Measurements from ENCODE around the gene MAGI2.

The MAGI2 gene

DNA sequence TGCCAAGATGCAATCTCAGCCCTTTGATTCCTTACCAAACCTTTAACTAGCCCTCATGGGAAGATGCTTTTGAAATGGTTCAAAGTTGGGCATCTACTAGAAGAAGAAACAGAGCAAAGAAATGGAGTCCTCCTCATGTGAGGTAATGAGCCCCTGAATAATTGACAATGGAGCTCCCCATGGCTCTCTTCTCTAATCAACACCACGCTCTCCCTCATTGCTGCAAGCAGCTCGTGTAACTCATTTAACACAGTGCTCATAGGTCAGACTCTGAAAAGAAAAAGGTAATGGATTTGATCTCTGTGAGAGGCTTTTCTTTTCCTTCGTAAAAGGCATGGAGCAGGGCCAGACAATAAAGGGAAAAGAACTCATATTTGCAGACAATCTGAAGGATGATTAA lies 1342.1 kb downstream of the MAGI2 start:
- no peak for DNase-seq

DNA sequence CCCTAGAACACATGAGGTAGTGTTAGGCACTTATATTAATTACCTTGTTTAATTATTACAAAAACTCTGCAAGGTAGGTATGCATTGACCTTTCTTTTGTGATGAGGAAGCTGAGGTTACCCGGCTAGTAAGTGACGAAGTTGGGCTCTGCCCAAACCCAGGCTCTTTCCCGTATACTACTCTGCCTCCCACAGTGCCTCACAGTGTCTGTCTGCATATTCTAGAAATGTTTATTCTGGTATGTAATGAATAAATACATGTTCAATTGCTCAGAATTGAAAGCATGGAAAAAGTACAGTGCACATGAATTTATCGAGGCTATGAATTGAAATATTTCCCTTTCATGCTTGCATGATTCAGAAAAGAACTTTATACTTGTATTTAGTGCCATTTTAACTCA lies 1350.0 kb downstream of the MAGI2 start:
- no peak for DNase-seq

DNA sequence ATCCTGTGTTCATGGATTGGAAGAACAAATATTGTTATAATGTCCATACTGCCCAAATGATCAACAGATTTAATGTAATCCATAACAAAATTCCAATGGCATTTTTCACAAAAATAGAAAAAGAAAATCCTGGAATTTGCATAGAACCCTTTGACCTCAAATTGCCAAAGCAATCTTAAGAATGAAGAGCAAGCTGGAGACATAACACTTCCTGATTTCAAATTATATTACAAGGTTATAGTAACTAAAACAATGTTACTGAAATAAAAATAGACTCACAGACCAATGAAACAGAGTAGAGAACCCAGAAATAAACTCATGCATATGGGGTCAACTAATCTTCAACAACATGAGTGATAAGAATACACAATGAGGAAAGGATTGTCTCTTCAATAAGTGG lies 1352.4 kb downstream of the MAGI2 start:
- no peak for DNase-seq

DNA sequence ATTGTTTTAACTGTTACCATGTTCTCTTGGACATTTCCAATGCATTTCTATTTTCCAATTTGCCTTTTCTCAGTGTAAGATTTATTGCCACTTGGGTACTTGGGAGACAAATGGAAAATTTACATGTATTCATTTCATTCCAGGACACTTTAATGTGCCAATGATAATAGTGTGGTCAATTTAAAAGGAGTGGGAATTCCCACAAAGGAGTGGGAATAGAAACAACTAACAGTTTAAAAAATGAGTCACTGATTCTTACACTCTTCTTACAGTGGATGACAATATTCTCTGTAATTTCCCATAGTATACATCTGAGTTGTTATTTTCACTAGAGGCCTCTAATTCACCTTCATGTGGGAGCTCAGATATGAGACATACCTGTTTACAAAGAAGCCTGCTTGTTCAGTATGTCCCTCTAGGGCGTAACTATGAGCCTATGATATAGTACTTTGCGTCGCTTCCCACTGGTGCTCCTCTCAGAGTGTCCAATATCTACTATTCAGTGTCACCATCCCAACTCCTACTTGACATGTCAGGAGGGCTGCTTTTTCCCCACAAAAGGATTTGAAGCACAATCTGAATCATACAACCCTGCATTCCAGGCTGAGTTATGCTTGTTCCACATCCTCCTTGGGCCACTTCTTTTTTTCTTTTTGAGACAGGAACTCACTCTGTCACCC lies 1353.6 kb downstream of the MAGI2 start:
- no peak for DNase-seq

DNA sequence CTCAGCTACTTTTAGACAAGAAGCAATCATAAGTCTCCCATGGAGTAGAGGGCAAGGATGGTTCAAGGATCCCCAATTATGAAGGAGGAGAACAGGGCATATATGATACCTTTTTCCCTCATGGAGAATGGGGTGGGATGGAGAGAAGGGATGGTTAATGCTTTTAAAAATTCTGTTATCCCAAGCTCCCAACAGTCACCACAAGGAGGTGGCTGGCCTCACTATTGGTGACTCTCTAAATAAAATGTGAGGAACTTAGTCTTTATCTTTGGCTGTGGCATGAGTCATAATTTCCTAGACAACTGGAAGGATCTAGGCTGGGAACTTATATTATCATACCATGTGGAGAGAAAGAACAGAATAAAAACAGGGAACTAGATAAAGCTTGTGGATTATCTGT lies 1357.9 kb downstream of the MAGI2 start:
- no peak for DNase-seq

DNA sequence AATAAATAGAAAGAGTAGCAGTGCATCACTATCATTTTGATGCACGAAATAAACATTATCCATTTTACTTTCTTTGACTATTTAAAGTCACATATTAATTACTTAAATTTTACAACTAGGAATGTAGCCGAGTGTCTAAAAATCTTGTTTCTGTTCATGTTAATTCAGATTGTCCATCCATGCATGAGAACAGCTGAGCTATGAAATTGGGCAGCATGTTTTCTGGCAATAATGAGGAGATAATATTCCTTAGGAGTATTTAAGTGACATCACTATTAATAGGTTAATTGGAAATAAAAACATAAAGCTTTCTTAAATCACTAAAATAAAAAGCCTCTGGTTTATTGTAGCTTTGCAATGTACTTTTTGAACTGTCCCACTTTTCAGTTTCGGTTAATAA lies 1361.1 kb downstream of the MAGI2 start:
- DNase-seq, result no peak

DNA sequence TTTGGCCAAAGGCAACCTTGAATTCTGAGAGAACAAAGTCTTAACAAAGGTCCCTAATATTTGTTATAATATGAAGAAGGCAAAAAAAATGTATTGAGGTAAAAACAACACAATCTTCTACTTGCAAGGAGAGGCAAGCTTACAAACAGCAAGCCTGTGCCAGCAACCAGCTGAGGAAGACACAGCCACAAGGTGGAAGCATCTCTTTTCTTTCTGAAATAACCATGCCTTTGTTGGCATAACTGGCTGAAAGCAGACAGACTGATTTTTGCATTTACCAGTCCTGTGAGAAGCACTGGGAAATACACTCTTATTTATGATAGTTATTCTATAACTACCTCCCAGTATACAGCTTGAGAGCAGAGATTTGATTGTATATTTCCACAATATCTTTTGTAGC lies 1362.9 kb downstream of the MAGI2 start:
- DNase-seq, result no peak

DNA sequence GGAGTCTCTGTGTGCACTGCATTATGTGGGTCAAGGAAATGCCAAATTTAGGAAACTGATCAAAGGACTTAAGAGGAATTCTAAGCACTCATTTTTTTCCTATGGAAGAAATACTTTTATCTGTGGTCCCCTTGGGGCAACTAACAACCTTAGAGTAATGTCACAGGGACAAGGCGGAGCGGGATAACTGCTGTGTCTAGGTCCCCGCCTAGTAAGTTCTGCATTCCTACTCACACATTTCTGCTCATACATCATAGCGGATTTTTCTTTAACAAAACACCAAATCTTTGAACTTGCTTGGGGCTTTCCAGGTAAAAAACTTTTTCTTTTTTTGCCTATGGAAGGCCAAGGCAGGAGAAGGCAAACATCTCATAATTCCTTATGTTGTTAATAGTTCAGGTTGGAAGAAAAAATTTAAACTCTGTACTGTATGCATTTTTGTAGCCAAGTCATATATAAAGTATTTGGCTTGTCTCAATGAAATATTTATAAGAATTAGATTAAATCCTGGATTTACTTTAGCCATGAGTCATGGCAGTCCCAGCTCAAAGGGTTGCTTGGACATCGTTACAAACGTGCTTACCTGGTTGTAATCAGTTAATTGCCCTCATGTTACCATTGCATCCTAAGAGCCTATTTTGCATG lies 1369.9 kb downstream of the MAGI2 start:
- DNase-seq, result no peak

DNA sequence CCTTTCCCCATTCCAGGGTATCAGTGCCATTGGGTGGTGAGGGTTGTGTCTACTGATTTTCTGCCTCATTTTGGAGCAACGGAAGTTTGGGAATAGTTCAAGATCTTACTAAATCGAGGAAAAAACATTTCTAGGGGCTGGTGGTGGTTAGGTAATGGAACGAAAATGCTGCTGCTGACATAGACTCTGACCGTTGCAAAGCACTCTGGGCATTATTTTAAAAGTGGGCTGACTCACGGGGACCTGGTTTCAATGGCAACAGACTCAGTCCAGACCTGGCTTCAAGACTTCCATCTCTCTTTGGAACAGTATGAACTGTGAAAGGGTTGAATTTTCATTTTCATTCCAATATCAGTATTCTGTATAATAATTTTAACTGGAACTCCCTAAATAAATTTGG lies 1370.9 kb downstream of the MAGI2 start:
- DNase-seq, result no peak

DNA sequence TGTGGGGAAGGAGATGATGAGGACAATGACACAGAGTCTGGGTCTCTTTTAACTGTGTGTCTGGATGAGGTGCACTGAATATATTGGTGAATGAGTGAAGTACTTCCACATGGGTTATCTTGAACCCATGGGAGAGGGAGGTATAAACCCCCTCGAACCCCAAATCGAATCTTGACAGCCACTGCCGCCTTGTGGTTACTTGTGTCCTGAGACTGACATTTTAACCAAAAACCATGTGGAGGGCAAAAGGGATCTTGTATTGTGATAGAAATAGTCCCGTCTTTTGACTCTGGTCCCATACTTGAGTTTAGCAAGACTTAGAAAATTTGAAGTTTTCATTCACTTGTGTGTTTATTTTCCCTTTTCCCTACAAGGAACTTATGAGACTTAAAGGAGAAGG lies 1371.6 kb downstream of the MAGI2 start:
- DNase-seq, result no peak

DNA sequence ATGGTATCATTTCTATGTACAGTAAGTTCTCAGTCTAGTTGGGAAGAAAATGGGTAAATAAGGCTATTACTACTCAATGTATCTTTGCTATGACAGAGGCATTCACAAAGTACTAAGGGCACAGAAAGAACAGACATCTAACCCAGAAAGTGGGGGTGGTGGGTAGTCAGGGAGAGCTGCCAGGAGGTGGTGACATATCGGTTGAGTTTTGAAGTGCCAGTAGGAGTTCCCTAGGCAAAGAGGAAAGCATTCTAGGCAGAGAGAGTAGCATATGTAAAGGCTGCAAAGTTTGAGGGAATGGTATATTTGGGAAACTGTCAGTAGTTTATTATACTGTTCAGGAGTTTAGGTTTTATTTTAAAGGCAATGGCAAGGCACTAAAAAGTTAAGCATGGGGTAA lies 1372.1 kb downstream of the MAGI2 start:
- DNase-seq, result no peak

DNA sequence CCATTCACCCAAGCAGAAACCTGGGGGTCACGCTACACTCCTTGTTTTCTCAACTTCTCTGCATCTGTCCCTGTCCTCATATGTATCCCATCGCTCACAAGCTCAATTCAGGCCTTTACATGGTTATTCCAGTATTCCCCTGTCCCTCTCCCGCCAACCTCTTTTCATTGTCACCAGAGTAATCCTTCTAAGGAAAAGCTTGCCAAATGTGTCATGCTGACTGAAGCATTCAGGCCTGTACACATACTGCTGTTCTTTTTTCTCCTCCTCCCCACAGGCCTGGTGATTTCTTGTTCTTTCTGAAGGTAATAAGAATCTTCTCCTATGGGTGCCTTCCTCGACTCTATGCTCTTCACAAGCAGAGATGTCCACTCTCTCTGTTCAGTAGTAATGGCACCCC lies 1372.7 kb downstream of the MAGI2 start:
- DNase-seq, result no peak

DNA sequence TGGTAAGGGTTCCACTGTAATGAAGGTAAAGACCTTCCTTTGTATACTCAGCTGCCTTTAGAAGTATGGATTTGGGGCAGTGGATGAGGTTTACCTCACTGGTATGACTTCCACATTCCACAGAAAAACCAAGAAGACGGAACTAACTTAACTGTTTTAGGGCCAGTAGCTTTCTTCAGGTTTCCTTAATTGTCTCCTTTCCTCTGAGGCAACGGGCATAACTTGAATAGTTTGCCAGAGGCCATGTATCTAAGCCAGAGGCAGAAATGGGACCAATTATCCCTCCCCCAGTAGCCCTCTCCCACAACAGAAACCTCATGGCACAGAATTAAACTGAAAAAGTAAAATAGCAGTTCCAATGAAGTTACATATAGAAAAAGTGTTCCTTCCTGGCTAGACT lies 1373.2 kb downstream of the MAGI2 start:
- no peak for DNase-seq

DNA sequence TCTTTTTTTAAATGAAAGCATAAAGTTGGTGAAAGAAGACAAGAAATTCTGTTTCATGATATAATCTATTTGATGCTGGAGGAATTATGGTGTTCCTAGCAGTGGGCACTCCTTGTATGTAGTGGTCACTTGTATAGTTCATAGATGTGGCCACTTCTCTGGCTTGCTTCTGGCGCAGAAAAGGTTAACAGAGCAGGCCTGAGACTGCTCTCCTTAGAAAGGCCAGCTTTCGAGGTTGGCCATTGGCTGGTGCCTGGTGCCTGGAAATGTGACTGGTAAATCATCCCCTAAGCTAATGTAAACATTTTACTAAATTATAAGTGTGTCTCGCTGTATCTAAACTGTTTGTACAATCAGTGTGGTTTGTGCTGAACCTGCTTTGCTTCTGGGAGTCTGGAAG lies 1378.8 kb downstream of the MAGI2 start:
- DNase-seq, result no peak

DNA sequence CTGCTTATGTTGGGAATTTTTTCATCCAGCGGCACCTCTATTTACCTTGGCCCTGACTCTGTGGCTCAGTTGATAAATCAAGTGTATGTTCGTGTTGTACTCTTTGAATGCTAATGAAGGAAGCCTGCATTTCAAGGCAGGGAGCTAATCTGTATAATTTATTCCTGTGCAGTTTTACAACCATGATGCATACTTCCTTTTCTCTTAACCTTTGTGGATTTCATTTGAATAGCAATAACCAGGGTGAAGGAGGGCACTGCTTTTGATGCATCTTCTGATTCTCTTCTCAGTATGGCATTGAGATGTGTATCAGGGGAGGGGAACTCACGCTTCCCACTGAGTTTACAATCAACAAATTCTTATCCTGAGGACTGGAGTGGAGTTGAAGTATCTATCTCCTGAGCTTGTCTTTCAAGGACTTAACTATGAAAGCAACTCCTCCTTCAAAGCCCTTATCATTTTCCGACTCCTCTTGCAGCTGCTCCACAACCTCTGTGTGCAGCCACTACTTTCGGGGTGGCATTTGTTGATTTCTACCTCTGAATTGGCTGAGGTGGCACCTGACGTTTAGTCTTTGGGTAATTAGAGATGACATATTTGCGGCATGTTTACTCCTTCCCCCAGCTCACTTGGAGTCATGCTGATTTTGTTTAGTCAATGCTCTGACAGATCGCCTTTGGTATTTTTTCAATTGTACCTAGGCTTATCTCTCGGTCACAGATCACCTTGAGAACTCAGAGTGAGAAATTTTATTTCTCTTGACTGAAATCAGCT lies 1379.7 kb downstream of the MAGI2 start:
- no peak for DNase-seq

DNA sequence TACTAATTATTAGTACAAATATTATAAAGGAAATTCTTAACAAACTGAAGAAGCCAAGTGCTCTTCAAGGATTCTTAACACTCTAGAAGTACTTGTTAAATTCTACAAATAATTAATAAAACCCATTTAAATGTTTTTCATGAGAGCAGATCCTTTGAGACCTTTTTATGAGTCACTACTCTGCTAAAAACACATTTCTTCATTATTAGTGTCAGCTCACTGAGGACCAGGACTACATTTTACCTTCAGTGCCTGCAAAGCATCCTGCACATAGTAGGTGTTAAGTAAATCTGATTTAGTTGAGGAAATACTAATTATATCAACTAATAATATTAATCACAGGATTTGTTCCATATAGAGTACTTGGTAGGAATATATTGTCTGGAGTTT lies 1381.3 kb downstream of the MAGI2 start:
- no peak for DNase-seq

DNA sequence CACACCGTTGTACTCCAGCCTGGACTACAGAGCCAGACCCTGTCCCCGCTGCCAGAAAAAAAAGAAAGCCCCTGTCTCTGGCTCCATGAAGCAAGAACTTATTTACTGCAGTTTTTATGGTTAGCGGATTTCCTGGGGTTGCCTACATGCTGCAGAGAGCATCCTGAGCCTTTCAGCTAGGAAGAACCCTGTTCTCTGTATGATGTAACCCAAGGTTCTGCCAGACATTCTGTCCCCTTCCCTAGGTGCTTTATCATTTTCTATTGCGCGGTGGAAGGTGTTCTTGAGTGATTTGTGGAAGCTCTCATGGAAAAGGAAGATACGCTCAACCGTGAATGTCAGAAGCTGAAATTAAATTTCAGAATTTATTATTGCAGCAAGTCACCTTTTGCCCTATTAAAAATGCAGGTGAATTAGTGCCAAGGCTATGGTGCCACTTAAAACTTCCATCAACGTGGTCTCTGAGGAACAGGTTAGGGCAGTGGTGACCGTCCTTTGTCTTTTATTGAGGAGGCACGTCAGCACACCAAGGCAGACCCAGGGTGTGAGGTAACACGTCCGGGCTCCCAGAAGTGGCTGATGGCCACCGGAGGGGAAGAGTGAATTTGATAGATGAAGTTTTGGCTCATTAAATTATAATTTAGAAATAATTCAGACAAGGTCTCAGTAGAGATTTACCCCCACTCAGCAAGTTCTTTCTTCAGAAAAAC lies 1381.8 kb downstream of the MAGI2 start:
- no peak for DNase-seq

DNA sequence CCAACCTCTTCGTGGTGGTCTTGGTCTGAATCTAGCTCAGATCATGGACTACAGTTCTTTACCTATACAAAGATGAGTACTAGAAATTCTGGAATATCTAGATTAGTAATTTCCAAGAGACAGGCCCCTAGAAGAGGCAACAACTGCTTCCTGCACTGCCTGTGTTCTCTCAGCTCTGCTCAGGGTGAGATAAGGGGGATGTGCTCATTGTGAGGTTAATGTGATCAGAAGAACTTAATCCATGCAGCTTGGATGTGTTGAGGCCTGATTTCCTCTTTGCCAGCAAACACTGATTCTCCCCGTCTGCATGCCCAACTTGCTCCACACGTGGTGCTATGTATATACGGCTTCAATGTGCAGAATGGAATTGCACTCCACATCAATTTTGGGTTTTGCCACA lies 1386.9 kb downstream of the MAGI2 start:
- DNase-seq, result no peak

DNA sequence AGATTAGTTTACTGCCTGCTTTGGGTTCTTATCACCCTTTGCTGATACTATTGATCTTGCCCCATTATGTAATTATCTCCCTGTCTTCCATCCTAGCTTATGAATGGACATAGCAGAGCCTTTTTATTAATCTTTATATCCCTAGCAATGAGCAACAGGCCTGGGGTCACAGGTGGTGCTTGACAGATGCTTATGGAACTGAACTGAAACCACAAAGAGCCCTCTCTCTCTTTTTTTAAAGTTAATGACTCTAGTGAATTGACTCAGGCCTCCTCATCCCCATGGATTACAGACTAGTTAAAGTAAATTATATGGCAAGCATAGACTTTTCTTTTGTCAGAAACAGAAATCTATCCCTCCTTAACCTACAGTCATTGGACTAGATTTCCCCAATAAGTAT lies 1389.7 kb downstream of the MAGI2 start:
- DNase-seq, result no peak

DNA sequence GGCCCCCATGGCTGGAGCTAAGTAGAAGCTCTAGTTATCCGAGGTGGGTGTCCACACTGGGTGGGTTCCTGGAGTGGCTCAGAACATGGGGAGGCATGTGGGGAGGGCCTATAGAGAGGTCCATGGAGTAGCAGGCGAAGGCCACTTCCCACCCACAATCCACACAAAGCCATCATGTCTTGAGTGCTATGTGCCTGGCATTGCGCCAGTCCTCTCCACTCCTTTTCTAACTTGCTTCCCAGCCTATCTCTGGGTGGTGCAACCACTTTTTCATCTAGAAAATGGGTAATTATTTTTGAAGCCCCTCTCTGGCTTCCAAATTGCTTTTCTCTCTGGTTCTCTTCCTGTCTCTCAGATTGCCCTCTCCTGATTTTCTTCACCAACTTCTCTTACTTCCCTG lies 1391.3 kb downstream of the MAGI2 start:
- DNase-seq, result no peak

DNA sequence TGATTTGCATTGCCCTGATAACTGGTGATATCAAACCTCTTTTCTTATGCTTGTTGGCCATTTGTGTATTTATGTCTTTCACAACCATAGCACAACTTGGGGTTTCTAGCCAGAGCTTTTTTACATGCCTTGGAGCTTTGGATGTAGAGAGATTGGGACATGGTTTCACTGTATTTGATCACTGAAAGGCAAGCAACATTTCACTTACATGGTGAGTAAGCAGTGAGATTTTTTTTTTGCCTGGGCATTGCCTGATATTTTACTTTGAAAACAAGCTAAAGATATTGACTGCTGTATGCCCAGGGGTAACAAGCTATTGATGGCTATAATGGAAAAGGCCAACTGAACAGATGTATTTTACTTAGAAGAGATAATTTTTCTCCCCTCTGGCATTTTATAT lies 1395.9 kb downstream of the MAGI2 start:
- DNase-seq, result no peak

DNA sequence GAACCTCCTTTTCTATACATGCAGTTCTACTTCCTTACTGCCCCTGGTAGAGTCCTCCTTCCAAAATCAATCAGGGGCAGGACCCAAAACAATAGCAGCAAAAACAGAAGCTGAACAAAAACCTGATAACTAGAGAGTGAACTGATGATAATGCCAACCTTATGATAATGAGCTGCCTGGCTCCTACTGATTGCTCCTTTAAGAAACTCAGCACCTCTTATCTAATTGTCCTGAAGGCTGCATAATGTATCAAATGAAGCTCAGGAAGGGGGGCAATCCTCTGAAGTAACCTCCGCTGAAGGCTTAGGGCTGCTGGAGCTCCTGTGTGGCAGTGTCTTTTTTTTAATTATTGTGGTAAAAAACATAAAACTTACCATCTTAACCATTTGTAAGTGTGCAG lies 1397.9 kb downstream of the MAGI2 start:
- no peak for DNase-seq

DNA sequence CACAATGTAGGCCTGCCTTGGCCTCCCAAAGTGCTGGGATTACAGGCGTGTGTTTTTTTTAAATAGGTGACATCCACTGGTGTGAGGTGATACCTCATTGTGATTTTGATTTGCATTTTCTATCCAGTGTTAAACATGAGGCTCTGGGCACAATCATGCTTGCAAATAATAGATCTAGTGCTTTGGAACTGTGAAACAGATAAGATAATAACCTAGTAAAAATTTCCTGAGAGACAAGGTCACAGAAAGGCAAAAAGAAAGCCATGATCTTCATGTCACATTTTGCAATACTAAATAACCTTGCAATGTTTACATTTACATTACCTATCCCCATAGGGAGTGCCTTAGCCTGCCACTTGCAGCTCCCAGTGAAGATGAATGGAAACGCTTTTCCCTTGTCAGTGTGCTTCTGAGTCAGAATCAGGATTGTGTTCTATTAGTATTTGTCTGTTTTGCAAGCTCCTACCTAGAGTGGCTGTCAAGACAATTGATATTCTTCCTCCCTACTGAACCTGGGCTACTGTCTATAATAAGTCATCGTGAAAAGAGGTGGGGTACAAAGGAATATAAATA lies 1398.4 kb downstream of the MAGI2 start:
- no peak for DNase-seq

Measured in central memory CD4-positive, alpha-beta T cell (primary cell).